Chondrocyte (in vitro differentiated cells): Measurements from ENCODE around the gene TIRAP. TPM values are rescaled to one million over a fixed set of nuclear protein-coding genes. Genes with fewer than 3 reads are reported as not detected.

ENCODE experiments used
- DNase-seq: peaks from one replicate; pipeline ENCODE4 v3.0.0; 2021; ENCODE audit warnings: mixed read lengths, low spot score
- H3K27ac Mint-ChIP-seq: one replicate; pipeline ENCODE4 v1.8.0; 2021; ENCODE audit warnings: mild to moderate bottlenecking, moderate library complexity, mixed read lengths; ENCODE audit not compliant: unreplicated experiment
- H3K27me3 Mint-ChIP-seq: 2 replicates; pipeline ENCODE4 v1.8.0; 2021; ENCODE audit warnings: low read depth, mixed read lengths
- H3K36me3 Mint-ChIP-seq: 2 replicates; pipeline ENCODE4 v1.8.0; 2021; ENCODE audit warnings: low read depth, mixed read lengths
- H3K4me1 Mint-ChIP-seq: 2 replicates; pipeline ENCODE4 v1.8.0; 2021; ENCODE audit warnings: low read depth, mild to moderate bottlenecking, mixed read lengths
- H3K4me3 Mint-ChIP-seq: one replicate; pipeline ENCODE4 v1.8.0; 2021; ENCODE audit warnings: mild to moderate bottlenecking, moderate library complexity, mixed read lengths; ENCODE audit not compliant: unreplicated experiment
- H3K9me3 Mint-ChIP-seq: 2 replicates; pipeline ENCODE4 v1.8.0; 2021; ENCODE audit warnings: low read depth, mixed read lengths
- total RNA-seq: library from RNA; stranded (reverse); gene quantifications from 3 replicates; pipeline ENCODE4 v1.2.1, GENCODE V29; 2021
- TF ChIP-seq, protein P1 (sequence below): fragments of 200-600 bp; sonication (generic); IDR thresholded peaks from 2 replicates; pipeline ENCODE4 v1.5.0; 2021; ENCODE audit warnings: antibody characterized with exemption, mild to moderate bottlenecking, moderate library complexity

TIRAP gene
- total RNA-seq, 1 donor from 2014 or later: 8.6 TPM

DNA sequence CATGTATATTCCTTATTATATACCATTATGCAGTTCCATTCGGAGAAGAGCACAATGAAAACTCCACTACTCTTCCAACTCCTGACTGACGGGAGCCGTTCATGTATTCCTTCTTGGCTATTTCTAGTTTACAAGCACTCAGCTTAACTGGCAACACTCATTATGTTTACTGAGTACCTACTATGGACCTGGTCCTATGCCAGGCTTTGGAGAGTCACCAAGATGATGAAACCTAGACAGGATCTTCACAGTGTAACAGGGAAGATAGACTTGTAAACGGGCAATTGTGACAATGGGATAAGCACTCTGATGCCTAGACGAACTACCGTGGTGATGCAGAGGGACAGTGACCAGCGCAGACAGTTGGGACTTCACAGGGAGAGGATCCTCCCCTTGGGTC, 50.2 kb downstream of the TIRAP start:
- no peak overlapping the region for H3K4me3 Mint-ChIP-seq
- no peak overlapping the region for H3K27ac Mint-ChIP-seq
- no peak for DNase-seq
- H3K4me1 Mint-ChIP-seq: peaks cover 46% of the 10 kb centered on the region
- TF ChIP-seq, protein P1, sequence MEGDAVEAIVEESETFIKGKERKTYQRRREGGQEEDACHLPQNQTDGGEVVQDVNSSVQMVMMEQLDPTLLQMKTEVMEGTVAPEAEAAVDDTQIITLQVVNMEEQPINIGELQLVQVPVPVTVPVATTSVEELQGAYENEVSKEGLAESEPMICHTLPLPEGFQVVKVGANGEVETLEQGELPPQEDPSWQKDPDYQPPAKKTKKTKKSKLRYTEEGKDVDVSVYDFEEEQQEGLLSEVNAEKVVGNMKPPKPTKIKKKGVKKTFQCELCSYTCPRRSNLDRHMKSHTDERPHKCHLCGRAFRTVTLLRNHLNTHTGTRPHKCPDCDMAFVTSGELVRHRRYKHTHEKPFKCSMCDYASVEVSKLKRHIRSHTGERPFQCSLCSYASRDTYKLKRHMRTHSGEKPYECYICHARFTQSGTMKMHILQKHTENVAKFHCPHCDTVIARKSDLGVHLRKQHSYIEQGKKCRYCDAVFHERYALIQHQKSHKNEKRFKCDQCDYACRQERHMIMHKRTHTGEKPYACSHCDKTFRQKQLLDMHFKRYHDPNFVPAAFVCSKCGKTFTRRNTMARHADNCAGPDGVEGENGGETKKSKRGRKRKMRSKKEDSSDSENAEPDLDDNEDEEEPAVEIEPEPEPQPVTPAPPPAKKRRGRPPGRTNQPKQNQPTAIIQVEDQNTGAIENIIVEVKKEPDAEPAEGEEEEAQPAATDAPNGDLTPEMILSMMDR: no peak
- peaks cover 2% of the 10 kb centered on the region for H3K36me3 Mint-ChIP-seq
- no peaks in the 10 kb centered on the region for H3K9me3 Mint-ChIP-seq
- no peaks in the 10 kb centered on the region for H3K27me3 Mint-ChIP-seq

GRCh38 chr11:126334659-126335462, 52.0 kb downstream of the TIRAP start:
- DNase-seq: peak; percentile 77
- H3K27ac Mint-ChIP-seq: peak overlapping the region; percentile 76
- peaks cover 2% of the 10 kb centered on the region for H3K36me3 Mint-ChIP-seq
- H3K9me3 Mint-ChIP-seq: no peaks in the 10 kb centered on the region
- no peaks in the 10 kb centered on the region for H3K27me3 Mint-ChIP-seq
- H3K4me1 Mint-ChIP-seq: peaks cover 48% of the 10 kb centered on the region
- H3K4me3 Mint-ChIP-seq: no peak overlapping the region
- TF ChIP-seq, protein P1: no peak

GRCh38 chr11:126335463-126335760, 52.5 kb downstream of the TIRAP start:
- H3K36me3 Mint-ChIP-seq: peaks cover 2% of the 10 kb centered on the region
- H3K4me3 Mint-ChIP-seq: no peak overlapping the region
- TF ChIP-seq, protein P1: no peak
- no peaks in the 10 kb centered on the region for H3K27me3 Mint-ChIP-seq
- peak; percentile 43 for DNase-seq
- no peaks in the 10 kb centered on the region for H3K9me3 Mint-ChIP-seq
- H3K4me1 Mint-ChIP-seq: peaks cover 53% of the 10 kb centered on the region
- H3K27ac Mint-ChIP-seq: no peak overlapping the region

- H3K36me3 Mint-ChIP-seq: peaks cover 2% of the 10 kb centered on the region
Observed at GRCh38 chr11:126336138-126336541, 53.2 kb downstream of the TIRAP start.

DNA sequence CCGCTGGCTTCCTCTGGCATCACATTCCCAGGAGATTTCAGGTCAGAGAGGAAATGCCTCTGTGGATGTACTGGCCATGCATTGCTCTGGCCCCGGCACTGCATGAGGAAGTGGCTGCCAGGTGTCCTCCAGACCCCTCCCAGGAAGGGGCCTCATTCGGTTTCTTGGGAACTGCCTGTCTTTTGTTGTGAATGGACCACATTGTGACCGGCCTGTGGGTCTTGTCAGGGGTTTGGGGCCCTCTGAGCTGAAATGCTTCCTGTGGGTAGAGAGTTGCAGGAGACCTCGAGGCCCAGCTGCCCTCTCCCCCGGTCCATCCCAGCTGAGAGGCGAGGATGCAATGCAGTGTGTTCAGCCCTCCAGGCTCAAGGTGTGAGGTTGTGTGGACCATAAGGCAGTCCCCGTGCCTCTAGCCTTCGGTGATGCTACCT, 53.8 kb downstream of the TIRAP start:
- H3K27ac Mint-ChIP-seq: peak overlapping the region; percentile 75
- peaks cover 64% of the 10 kb centered on the region for H3K4me1 Mint-ChIP-seq
- H3K36me3 Mint-ChIP-seq: peaks cover 2% of the 10 kb centered on the region
- no peak overlapping the region for H3K4me3 Mint-ChIP-seq
- H3K27me3 Mint-ChIP-seq: no peaks in the 10 kb centered on the region
- DNase-seq: peak; percentile 68
- H3K9me3 Mint-ChIP-seq: no peaks in the 10 kb centered on the region
- TF ChIP-seq, protein P1: no peak

More at GRCh38 chr11:126336138-126336541, 53.2 kb downstream of the TIRAP start:
- peaks cover 59% of the 10 kb centered on the region for H3K4me1 Mint-ChIP-seq
- H3K4me3 Mint-ChIP-seq: no peak overlapping the region
- peak; percentile 18 for DNase-seq
- no peaks in the 10 kb centered on the region for H3K9me3 Mint-ChIP-seq
- no peaks in the 10 kb centered on the region for H3K27me3 Mint-ChIP-seq
- peak overlapping the region; percentile 75 for H3K27ac Mint-ChIP-seq
- TF ChIP-seq, protein P1: no peak
